Cardiac muscle cell (in vitro differentiated cells and primary cell): ENCODE results near the gene NEURL1B. TPM values are rescaled to one million over a fixed set of nuclear protein-coding genes. Genes with fewer than 3 reads are reported as not detected.

Experiments used
- DNase-seq, 2 donors: peaks; one replicate each; pipeline versions ENCODE4 v3.0.0 to v3.0.0-alpha.2; 2010 to 2017; ENCODE audit warnings: low read depth in 1 of 2, low spot score in 1 of 2
- H3K27ac ChIP-seq: fragments of 200-600 bp; sonication (generic); 2 replicates; pipeline ENCODE4 v1.5.1; 2016
- H3K27me3 ChIP-seq: fragments of 200-600 bp; sonication (generic); 2 replicates; pipeline ENCODE4 v1.6.0; 2016; ENCODE audit warnings: control low read depth
- H3K36me3 ChIP-seq: fragments of 200-600 bp; sonication (generic); 2 replicates; pipeline ENCODE4 v1.5.1; 2016; ENCODE audit warnings: control low read depth
- H3K4me1 ChIP-seq: fragments of 200-600 bp; sonication (generic); 2 replicates; pipeline ENCODE4 v1.8.1; 2017; ENCODE audit warnings: low read depth, mild to moderate bottlenecking, mixed run types
- H3K4me3 ChIP-seq: fragments of 200-600 bp; sonication (generic); 2 replicates; pipeline ENCODE4 v1.5.1; 2016; ENCODE audit warnings: mild to moderate bottlenecking
- H3K9me3 ChIP-seq: fragments of 200-600 bp; sonication (generic); 2 replicates; pipeline ENCODE4 v1.5.1; 2017; ENCODE audit warnings: low read depth, mild to moderate bottlenecking, control low read depth
- polyA plus RNA-seq: library from polyadenylated mRNA; unstranded; fragments of >200 nt; fragmentation: Nextera tagmentation; extraction: Ambion mirVana; gene quantifications from 2 replicates; pipeline ENCODE4 v1.2.1, GENCODE V29; 2016
- total RNA-seq: library from RNA; depleted of rRNA; stranded (reverse); fragments of >200 nt; gene quantifications from 2 replicates; pipeline ENCODE4 v1.2.3, GENCODE V29; 2016
- TF ChIP-seq, protein P1 (sequence below): IDR thresholded peaks from 2 replicates; pipeline ENCODE4 v1.5.1; 2012; ENCODE audit warnings: low read depth, mild to moderate bottlenecking, low read length

The NEURL1B gene
- total and polyA plus RNA-seq, 2 experiments from 2014 or later, result 4.6 to 55.8 TPM

DNA sequence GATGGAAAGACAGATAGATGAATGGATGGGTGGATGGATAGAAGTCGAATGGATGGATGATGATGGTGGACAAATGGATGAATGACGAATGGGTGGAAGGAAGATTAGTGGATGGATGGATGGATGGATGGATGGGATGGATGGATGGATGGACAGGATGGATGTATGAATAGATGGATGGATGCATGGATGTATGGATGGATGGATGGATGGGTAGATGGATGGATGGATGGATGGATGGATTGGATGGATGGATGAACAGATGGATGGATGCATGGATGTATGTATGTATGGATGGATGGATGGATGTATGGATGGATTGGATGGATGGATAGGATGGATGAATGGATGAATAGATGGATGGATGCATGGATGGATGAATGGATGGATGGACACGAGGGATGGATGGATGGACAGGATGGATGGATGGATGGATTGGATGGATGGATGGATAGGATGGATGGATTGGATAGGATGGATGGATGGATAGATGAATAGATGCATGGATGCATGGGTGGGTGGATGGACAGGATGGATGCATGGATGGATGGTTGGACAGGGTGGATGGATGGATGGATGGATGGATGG is 77.6 kb downstream of the NEURL1B start:
- H3K27me3 ChIP-seq, result peaks cover 36% of the 10 kb centered on the region
- TF ChIP-seq, protein P1, sequence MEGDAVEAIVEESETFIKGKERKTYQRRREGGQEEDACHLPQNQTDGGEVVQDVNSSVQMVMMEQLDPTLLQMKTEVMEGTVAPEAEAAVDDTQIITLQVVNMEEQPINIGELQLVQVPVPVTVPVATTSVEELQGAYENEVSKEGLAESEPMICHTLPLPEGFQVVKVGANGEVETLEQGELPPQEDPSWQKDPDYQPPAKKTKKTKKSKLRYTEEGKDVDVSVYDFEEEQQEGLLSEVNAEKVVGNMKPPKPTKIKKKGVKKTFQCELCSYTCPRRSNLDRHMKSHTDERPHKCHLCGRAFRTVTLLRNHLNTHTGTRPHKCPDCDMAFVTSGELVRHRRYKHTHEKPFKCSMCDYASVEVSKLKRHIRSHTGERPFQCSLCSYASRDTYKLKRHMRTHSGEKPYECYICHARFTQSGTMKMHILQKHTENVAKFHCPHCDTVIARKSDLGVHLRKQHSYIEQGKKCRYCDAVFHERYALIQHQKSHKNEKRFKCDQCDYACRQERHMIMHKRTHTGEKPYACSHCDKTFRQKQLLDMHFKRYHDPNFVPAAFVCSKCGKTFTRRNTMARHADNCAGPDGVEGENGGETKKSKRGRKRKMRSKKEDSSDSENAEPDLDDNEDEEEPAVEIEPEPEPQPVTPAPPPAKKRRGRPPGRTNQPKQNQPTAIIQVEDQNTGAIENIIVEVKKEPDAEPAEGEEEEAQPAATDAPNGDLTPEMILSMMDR, result no peak
- H3K9me3 ChIP-seq, result no peaks in the 10 kb centered on the region
- peaks cover 5% of the 10 kb centered on the region for H3K4me1 ChIP-seq
- no peak overlapping the region for H3K4me3 ChIP-seq
- DNase-seq, result no peak
- H3K27ac ChIP-seq, result no peak overlapping the region
- H3K36me3 ChIP-seq, result no peaks in the 10 kb centered on the region

DNA sequence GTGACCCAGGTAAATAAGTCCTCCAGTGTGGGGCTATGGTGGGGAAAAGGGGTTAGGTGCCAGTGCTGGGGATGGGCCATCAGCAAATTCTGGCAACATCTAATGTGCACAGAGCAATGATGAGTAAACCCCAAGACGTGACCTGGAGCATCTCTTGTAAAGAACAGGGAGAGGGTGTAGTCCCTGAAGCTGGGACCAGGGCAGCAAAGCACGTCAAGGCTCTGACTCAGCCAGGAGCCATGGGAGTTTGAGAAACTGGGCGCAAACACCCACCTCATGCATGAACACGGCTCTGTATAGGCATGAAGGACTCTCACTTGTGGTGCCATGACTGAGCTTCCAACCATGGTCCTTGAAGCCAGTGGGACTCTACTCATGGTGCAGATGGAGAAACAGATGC is 78.1 kb downstream of the NEURL1B start:
- Histone ChIP-seq H3K36me3 (no peaks in the 10 kb centered on the region), H3K27me3 (peaks cover 36% of the 10 kb centered on the region), H3K4me3 (no peak overlapping the region), H3K27ac (no peak overlapping the region), H3K4me1 (peaks cover 5% of the 10 kb centered on the region), H3K9me3 (no peaks in the 10 kb centered on the region)
- DNase-seq, result no peak
- TF ChIP-seq, protein P1, result no peak

DNA sequence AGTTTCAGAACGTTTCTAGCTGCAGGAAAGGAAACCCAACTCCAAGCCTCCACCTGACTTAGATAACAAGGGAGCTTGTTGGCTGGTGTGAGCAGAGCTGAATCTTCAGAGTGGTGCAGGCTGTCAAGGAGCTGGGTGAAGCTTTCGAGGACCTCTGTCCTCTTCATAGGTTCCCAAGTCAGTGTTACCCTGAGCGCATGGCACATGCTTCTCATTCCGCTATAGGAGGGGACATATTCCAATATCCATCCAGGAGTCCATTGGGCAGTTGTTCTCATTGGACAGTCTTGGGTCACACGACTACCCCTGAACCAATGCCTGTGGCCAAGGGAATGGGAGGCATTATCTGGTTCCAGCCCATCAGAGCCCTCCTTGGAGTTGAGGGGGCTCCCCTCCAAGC is 79.6 kb downstream of the NEURL1B start:
- no peaks in the 10 kb centered on the region for H3K9me3 ChIP-seq
- DNase-seq, result no peak
- TF ChIP-seq, protein P1, result no peak
- H3K27ac ChIP-seq, result no peak overlapping the region
- no peaks in the 10 kb centered on the region for H3K36me3 ChIP-seq
- peaks cover 36% of the 10 kb centered on the region for H3K27me3 ChIP-seq
- peaks cover 5% of the 10 kb centered on the region for H3K4me1 ChIP-seq
- H3K4me3 ChIP-seq, result no peak overlapping the region

DNA sequence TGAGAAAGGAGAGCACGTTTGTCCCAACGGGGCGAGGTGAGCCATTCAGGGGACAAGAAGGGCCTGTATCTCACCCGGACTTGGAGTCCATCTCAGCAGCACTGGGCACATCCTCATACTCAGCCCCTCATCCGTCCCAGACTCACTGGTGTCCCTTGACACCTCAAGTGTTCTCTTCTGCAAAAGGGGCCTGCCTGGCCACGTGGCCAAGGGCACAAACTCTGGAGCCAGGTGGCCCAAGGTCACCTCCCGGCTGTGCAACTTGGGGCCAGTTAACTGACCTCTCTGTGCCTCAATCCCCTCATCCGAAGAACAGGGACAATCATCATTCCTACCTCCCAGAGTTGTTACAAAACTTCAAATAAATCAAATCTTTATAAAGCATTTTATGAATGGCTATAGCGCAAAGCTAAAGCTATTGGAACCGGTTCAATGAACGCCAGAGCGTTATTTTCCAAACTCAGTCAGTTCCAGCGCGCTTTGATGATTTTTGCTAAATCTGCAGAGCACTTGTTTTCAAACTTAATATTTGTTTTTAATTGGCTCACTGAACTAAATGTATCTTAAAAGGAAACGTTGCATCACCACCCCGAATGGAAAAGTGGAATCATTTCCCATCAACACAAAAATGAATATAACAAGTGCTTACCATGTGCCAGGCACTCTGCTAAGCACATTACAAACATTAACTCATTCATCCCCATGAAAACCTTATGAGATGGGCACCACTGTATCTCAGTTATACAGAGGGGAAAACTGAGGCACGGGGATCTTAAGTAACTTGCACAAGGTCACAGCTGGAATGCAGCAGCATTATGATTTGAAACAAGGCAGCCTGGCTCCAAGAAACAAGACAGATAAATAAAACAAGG is 80.6 kb downstream of the NEURL1B start:
- peak in 1 of 2 donors; percentile 87 for DNase-seq
- no peaks in the 10 kb centered on the region for H3K9me3 ChIP-seq
- peaks cover 5% of the 10 kb centered on the region for H3K4me1 ChIP-seq
- no peaks in the 10 kb centered on the region for H3K36me3 ChIP-seq
- H3K27me3 ChIP-seq, result peaks cover 36% of the 10 kb centered on the region
- TF ChIP-seq, protein P1, result no peak
- H3K4me3 ChIP-seq, result no peak overlapping the region
- no peak overlapping the region for H3K27ac ChIP-seq

DNA sequence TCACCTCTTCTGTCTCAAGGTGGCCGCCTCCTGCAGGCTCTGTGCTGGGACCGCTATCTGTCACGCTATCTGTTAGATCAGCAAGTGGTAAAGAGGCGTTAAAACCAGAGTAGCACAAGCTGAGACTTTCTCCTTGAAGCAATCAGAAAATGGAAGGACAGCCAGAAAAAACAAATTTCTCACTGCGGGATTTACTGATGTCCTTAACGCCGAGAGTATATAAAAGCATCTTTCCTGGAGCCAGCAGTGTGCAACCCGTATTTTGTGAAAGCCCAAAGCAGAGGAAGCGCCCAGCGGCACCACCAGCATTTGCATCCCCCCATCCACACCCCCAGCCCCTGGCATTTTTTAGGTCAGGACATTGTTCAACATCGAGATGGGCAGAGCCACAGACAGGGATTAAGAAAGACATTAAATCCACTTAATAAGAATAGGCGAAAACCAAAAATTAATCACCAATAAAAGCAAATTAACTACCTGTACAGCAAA is 81.3 kb downstream of the NEURL1B start:
- no peaks in the 10 kb centered on the region for H3K36me3 ChIP-seq
- H3K27me3 ChIP-seq, result peaks cover 31% of the 10 kb centered on the region
- TF ChIP-seq, protein P1, result no peak
- peaks cover 5% of the 10 kb centered on the region for H3K4me1 ChIP-seq
- H3K4me3 ChIP-seq, result no peak overlapping the region
- H3K9me3 ChIP-seq, result no peaks in the 10 kb centered on the region
- no peak overlapping the region for H3K27ac ChIP-seq
- no peak for DNase-seq
